HG02763 (cell line): Measurements from ENCODE around the gene GPR107.

Source experiments
- ATAC-seq: cut with Tn5 transposase; IDR thresholded peaks from one replicate; pipeline ENCODE4 v1.9.1; 2021; ENCODE audit warnings: mild to moderate bottlenecking, moderate library complexity; ENCODE audit not compliant: unreplicated experiment

Gene GPR107

DNA sequence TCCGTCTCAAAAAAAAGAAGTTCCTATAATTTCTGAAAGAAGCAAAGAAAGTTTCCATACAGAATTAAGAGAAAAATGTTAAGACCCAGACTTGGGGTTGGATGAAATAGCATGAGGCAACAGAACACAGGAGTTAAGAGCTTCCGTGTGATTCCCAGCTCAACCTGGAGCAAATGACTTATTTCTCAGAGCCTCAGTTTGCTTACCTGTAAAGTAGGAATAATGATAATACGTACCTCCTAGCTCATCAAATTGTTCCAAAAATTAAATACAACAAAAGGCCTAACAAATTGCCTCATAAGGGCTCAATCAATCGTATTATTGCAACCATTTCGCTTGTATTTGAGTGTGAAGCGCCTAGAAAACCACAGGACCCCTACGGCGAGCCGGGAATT lies 600 bp upstream of the GPR107 start:
- ATAC-seq, result no peak

GRCh38 chr9:130054325-130054786 lies 650 bp downstream of the GPR107 start:
- no peak for ATAC-seq

GRCh38 chr9:130054820-130055219 lies 1.1 kb downstream of the GPR107 start:
- ATAC-seq, result no peak

- ATAC-seq, result no peak
Observed at GRCh38 chr9:130058154-130058553, 4.4 kb downstream of the GPR107 start.

GRCh38 chr9:130058887-130059286 lies 5.2 kb downstream of the GPR107 start:
- ATAC-seq, result no peak

GRCh38 chr9:130060296-130060695 lies 6.6 kb downstream of the GPR107 start:
- no peak for ATAC-seq

- ATAC-seq, result no peak
Observed at GRCh38 chr9:130062750-130063149, 9.0 kb downstream of the GPR107 start.

DNA sequence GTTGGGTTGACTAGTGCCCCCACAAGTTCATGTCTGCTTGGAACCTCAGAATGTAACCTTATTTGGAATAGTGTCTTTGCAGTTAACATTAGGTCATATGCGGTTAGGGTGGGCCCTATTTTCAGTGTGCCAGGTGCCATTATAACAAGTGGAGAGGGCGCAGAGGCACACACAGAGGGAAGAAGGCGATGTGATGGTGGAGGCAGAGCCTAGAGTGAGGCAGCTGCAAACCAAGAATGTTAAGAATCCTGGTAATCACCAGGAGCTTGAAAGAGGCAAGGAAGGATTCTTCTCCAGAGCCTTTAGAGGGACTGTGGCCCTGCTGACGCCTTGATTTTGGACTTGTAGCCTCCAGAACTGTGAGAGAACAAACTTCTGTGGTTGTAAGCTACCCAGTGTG lies 10.9 kb downstream of the GPR107 start:
- ATAC-seq, result no peak

DNA sequence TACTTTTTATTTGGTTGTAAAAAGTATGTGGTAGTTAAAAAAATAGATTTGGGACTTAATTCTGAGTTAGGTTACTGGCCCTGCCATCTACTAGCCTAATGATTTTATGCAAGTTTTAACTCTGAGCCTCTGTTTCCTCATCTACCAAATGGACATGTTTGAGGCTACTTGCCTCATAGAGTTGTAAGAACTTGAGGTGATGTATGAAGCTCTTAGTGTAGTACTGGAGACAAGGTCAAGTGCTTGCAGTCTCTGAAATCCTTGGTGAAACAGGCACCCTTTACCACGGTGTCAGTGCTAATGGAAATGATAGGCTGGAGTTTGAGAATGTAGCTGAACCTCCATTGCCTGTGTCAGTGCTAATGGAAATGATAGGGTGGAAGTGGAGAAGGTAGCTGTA lies 15.3 kb downstream of the GPR107 start:
- no peak for ATAC-seq

DNA sequence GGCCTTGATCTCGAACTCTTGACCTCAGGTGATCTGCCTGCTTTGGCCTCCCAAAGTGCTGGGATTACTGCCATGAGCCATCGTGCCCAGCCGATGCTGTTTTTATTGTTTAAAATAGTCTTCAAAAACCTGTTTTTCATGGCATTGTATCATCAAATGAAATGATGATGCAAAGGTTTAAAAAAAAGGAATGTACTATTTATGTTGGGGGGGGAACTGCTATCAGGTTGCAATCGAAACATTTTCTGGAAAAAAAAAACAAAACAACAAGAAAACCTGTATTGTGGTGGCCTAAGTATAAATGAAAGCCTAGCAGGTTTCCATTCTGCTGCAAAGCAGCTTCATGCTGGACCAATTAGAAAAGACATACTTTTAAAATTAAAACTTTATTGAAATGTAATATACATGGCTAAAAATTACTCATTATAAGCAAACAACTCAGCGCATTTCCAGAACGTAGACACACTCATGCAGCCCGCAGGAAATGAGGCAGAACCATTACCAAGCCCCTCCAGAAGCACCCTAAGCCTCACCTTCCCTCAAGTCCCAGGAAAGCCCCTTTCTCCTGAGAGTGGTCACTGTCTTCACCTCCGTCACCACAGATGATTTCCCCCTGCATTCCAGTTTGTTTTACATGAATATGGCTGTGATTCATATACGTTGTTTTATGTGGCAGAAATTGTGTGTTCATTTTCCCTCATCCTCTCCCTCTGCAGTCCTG lies 19.0 kb downstream of the GPR107 start:
- ATAC-seq, result no peak

DNA sequence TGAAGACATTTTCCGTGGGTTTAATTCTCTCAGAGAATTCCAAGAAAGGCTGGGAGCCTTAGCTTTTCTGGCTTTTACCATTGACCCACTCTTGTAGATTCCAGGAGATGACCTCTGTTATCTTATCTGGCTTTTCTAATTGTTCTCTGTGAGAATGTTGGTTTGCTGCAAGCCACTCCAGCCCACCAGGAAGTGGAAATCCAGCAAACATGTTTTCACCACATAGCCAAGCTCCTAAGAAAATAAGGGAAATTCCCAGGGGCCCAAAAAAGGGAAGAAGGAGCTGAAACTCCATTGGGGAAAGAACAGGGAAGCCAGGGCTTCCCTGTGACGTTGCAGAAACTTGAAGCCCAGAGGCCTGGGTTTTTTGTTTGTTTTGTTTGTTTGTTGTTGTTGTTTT lies 19.7 kb downstream of the GPR107 start:
- no peak for ATAC-seq

DNA sequence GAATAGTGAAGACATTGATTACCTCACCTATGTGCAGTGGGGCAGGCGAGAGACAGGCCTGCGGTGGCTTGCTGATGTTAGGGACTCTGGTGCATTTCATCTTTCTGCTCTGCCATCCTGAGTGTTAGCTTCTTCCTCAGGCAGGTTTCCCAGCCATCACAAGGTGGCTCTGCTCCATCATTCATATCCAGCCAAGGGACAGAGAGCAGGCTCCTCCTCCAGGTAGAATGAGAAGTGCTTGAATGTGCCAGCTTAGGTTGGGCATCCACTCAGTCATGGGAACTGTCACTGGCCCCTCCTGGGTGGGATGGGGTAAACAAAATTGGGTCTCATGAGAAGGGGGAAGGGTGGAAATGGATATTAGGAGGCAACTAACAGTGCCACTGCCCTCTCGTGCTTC lies 24.8 kb downstream of the GPR107 start:
- no peak for ATAC-seq

DNA sequence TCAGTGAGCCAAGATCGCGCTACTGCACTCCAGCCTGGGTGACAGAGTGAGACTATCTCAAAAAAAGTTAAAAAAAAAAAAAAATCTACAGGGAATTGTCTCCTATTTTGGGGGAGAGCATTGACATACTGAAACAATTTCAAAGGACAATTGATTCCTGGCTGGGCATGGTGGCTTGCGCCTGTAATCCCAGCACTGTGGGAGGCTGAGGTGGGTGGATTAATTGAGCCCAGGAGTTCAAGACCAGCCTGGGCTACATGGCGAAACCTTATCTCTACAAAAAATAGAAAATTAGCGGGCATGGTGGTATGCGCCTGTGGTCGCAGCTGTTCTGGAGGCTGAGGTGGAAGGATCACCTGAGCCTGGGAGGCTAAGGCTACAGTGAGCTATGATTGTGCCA lies 30.6 kb downstream of the GPR107 start:
- ATAC-seq, result no peak

DNA sequence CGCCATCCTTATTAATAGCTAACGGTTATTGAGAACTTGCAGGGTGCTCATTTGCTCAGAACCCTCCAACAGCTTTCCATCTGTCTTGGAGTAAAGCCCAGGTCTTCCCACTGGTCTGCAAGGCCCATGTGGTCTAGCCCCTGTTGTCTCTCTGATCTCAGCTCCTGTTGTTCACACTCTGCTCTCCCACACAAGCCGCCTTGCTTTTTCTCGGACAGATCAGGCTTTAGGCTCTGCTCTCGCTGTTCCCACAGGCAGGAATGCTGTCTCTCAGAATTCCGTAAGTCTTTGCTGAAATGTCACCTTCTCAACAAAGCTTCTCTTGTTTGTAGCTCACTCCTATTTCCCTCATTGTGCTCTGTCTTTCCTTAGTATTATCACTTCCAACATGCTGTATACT lies 34.3 kb downstream of the GPR107 start:
- no peak for ATAC-seq

DNA sequence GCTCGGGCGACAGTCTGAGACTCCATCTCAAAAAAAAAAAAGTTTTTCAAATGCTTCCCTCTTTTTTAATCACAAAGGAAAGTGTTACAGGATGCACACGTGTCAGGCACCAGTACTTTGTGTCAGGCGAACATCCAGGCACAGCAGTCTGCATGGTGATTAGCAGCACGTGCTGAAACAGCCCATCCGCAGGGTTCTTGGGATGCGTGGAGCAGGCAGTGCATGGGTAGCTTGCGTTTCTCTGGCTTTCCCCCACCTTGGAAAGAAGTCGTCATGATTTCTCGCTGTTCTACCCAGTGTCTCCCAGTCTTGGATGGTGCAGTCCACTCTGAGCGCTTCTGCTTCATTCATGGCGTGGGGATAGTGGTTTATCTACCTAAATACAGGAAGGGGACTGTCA lies 35.4 kb downstream of the GPR107 start:
- ATAC-seq, result no peak

DNA sequence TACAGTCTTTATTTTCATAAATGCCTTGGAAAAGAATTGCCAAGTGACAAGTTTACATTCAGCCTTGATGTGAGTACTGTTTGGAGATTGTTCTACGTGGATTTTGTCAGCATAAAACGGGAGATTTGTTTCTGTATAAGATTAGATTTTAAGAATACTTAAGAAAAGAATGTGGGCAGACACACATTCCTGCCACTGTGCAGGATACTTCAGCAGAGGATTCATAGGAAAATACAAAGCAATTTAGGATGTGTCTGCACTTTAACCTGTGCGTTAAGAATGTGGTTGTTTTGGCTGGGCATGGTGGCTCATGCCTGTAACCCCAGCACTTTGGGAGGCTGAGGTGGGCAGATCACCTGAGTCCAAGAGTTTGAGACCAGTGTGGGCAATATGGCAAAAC lies 37.2 kb downstream of the GPR107 start:
- no peak for ATAC-seq

- ATAC-seq, result no peak
Observed at GRCh38 chr9:130092910-130093309, 39.2 kb downstream of the GPR107 start.

DNA sequence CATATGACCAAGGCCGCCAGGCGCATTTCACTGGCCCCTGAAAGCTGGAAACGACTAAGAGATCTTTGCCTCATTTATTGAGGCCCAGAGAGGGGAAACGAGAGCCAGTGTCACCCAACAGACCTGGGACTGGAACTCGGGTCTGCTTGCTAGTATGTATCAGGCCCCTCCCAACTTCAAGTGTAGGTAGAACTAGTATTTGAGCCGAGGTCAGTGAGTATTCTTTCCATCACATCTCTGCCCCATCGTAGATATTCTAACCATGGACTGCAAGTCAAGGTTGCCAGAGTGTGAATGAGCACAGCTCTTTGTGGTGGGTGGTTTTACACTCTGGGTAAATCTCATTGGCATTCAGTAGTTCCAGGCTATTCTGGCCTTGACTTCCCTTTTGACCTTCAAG lies 42.2 kb downstream of the GPR107 start:
- no peak for ATAC-seq

DNA sequence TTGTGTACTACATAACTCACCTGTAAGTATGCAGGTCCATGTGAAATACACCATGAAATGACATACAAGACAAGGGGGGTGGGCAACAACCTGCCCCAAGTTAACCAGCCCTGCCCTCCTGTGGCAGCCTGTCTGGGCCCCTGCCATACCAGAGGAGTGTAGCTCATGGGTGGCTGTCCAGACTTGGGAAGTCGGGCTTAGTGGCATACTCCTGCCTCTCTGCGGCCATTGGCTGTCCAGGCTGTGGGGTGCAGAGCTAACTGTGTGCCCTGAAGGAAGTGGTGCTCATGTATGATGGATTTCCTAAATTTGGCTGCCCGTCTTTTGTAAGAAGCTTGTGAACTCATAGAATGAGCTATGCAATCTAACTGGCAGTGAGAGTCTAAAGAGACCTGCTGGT lies 47.0 kb downstream of the GPR107 start:
- no peak for ATAC-seq

DNA sequence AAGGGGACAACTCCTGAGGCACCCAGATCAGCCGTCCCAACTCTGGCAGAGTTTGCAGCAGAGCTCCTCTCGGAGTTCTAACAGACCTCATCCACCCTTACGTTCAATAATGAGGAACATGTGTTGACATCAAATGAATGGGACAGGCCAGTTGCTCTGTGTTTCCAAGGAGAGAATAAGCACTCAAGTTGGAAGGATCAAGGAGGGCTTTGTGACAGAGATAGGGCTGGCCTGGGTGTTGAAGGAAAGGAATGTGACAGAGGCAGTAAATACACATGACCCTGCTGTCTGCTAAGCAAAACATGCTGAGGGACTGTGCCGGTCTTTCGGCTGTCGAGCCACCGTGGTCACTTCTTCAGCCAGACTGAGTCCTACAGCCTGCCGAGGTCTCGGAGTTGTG lies 48.2 kb downstream of the GPR107 start:
- ATAC-seq, result no peak

GRCh38 chr9:130104491-130105193 lies 50.9 kb downstream of the GPR107 start:
- no peak for ATAC-seq

DNA sequence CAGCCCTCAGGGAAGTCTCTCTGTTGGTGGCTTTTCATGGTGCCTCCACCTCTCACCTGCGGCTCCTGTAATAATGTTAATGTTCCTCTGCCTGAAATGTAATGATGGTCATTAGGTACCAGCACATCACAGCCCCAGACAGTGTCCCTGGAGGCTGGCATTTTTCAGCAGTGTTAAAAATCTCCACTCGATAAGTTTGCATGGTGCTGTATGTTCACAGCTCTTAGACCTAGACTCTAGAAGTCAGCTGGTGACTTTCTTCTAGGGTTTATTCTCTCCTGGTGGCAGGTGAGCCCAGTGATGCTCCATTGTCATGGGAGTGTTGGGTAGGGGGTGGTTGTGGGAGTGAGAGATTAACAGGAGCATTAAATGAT lies 53.1 kb downstream of the GPR107 start:
- ATAC-seq, result no peak
